ENCODE results near the gene LCA5.
"Not testable (repeated sequence)": the region's sequence is repeated elsewhere in the genome, so short reads cannot be mapped to it uniquely, and the experiment has no call there.

LCA5 gene

DNA sequence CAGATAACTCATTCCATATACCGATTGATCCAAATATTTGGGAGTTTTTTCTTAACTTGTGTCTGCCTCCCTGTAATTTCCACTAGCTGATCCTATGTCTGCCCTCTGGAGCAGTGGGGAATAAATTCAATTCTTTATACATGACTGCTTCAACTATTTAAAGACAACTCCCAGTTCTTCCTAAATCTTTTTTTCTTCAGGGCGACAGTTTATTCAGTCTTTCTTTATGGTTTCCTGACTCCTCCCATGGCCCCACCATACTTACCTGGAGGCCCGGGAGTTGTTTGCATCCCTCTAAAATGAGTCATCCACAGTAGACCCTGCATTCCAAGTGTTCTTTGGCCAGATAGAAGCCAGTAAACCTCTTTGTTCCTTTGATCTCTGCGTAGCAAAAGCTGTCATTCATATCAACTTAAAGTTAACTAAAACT, 73.6 kb downstream of the LCA5 start:
- Mint-ChIP-seq H3K4me3 (no peak overlapping the region), H3K36me3 (no peaks in the 10 kb centered on the region), H3K4me1 (ENCODE audit: low read depth) (no peaks in the 10 kb centered on the region), H3K27ac (no peak overlapping the region), H3K27me3 (peaks cover 10% of the 10 kb centered on the region), H3K9me3 (ENCODE audit: low read depth) (no peaks in the 10 kb centered on the region)

- H3K27ac Mint-ChIP-seq, result no peak overlapping the region
- H3K4me3 Mint-ChIP-seq, result no peak overlapping the region
- H3K9me3 Mint-ChIP-seq (ENCODE audit: low read depth), result no peaks in the 10 kb centered on the region
- no peaks in the 10 kb centered on the region for H3K36me3 Mint-ChIP-seq
- H3K27me3 Mint-ChIP-seq, result peaks cover 9% of the 10 kb centered on the region
- H3K4me1 Mint-ChIP-seq (ENCODE audit: low read depth), result no peaks in the 10 kb centered on the region
Measured at GRCh38 chr6:79461205-79461604, 76.0 kb downstream of the LCA5 start.

- Mint-ChIP-seq H3K36me3 (no peaks in the 10 kb centered on the region), H3K27me3 (peaks cover 4% of the 10 kb centered on the region), H3K9me3 (ENCODE audit: low read depth) (no peaks in the 10 kb centered on the region), H3K4me3 (no peak overlapping the region), H3K27ac (no peak overlapping the region), H3K4me1 (ENCODE audit: low read depth) (no peaks in the 10 kb centered on the region)
Measured at GRCh38 chr6:79455446-79455845, 81.8 kb downstream of the LCA5 start.

GRCh38 chr6:79453558-79454042, 83.6 kb downstream of the LCA5 start:
- Mint-ChIP-seq H3K4me1 (ENCODE audit: low read depth) (no peaks in the 10 kb centered on the region), H3K36me3 (no peaks in the 10 kb centered on the region), H3K9me3 (ENCODE audit: low read depth) (no peaks in the 10 kb centered on the region), H3K27me3 (peaks cover 4% of the 10 kb centered on the region), H3K27ac (no peak overlapping the region), H3K4me3 (no peak overlapping the region)

DNA sequence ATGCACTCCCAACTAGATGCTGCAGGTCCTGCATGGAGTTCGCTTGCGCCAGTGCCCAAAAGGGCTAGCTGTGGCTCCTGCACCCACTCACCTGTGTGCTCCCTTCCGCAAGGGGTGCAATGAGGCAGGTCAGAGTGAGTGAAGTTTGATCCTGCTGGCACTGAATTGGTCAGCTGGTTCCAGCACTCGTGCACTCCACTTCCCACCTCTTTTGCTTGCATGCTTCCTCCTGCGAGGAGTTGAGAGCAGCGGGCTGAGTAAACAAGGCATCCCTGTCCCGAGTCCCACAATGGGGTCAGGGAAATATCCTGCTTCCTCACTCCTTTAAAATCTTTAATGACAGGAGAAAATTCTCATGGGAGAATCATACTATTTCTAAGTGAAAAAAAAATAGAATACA, 86.2 kb downstream of the LCA5 start:
- no peak overlapping the region for H3K4me3 Mint-ChIP-seq
- no peaks in the 10 kb centered on the region for H3K4me1 Mint-ChIP-seq (ENCODE audit: low read depth)
- H3K27ac Mint-ChIP-seq, result no peak overlapping the region
- H3K27me3 Mint-ChIP-seq, result peaks cover 4% of the 10 kb centered on the region
- no peaks in the 10 kb centered on the region for H3K36me3 Mint-ChIP-seq
- no peaks in the 10 kb centered on the region for H3K9me3 Mint-ChIP-seq (ENCODE audit: low read depth)

- Mint-ChIP-seq H3K27me3 (peaks cover 4% of the 10 kb centered on the region), H3K9me3 (ENCODE audit: low read depth) (no peaks in the 10 kb centered on the region), H3K4me3 (no peak overlapping the region), H3K4me1 (ENCODE audit: low read depth) (no peaks in the 10 kb centered on the region), H3K36me3 (no peaks in the 10 kb centered on the region), H3K27ac (no peak overlapping the region)
Measured at GRCh38 chr6:79446006-79446405, 91.2 kb downstream of the LCA5 start.

DNA sequence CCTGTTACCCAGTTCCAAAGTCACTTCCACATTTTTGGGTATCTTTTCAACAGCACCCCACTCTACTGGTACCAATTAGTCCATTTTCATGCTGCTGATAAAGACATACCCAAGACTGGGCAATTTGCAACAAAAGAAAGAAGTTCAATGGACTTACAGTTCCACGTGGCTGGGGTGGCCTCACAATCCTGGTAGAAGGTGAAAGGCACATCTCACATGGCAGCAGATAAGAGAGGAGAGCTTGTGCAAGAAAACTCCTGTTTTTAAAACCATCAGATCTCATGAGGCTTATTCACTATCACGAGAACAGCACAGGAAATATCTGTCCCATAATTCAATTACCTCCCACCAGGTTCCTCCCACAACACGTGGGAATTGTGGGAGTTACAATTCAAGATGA, 93.4 kb downstream of the LCA5 start:
- not testable (repeated sequence) for H3K36me3 Mint-ChIP-seq; H3K4me3 Mint-ChIP-seq; H3K27ac Mint-ChIP-seq; H3K4me1 Mint-ChIP-seq (ENCODE audit: low read depth); H3K27me3 Mint-ChIP-seq; H3K9me3 Mint-ChIP-seq (ENCODE audit: low read depth)

GRCh38 chr6:79441192-79441591, 96.0 kb downstream of the LCA5 start:
- H3K27me3 Mint-ChIP-seq, result peaks cover 6% of the 10 kb centered on the region
- no peaks in the 10 kb centered on the region for H3K36me3 Mint-ChIP-seq
- no peak overlapping the region for H3K27ac Mint-ChIP-seq
- no peaks in the 10 kb centered on the region for H3K9me3 Mint-ChIP-seq (ENCODE audit: low read depth)
- H3K4me1 Mint-ChIP-seq (ENCODE audit: low read depth), result no peaks in the 10 kb centered on the region
- no peak overlapping the region for H3K4me3 Mint-ChIP-seq

- Mint-ChIP-seq H3K36me3 (no peaks in the 10 kb centered on the region), H3K4me3 (no peak overlapping the region), H3K9me3 (ENCODE audit: low read depth) (no peaks in the 10 kb centered on the region), H3K27me3 (peaks cover 6% of the 10 kb centered on the region), H3K4me1 (ENCODE audit: low read depth) (no peaks in the 10 kb centered on the region), H3K27ac (no peak overlapping the region)
Measured at GRCh38 chr6:79440598-79440997, 96.6 kb downstream of the LCA5 start.

DNA sequence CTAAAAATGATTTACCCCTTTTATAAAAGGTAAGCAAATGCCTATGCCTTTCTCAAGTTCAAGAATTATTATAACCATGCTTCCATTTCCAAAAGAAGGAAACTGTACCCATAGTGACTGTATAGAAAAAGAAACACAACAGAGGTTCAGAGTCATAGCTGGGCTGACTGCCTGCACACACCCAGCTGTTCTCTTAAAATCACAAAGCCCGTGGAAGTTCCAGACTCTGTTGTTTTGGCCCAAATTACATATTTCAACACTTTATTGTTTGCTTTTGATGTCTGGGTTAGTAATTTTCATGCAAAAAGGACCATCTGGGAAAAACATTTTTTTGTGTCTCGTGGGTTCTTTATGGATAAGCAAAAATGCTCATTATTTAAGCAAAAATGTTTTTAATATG, 99.2 kb downstream of the LCA5 start:
- H3K4me1 Mint-ChIP-seq (ENCODE audit: low read depth), result no peaks in the 10 kb centered on the region
- H3K27me3 Mint-ChIP-seq, result peaks cover 2% of the 10 kb centered on the region
- no peaks in the 10 kb centered on the region for H3K9me3 Mint-ChIP-seq (ENCODE audit: low read depth)
- H3K27ac Mint-ChIP-seq, result no peak overlapping the region
- no peak overlapping the region for H3K4me3 Mint-ChIP-seq
- no peaks in the 10 kb centered on the region for H3K36me3 Mint-ChIP-seq

- peaks cover 2% of the 10 kb centered on the region for H3K27me3 Mint-ChIP-seq
- no peak overlapping the region for H3K27ac Mint-ChIP-seq
- no peaks in the 10 kb centered on the region for H3K9me3 Mint-ChIP-seq (ENCODE audit: low read depth)
- no peaks in the 10 kb centered on the region for H3K36me3 Mint-ChIP-seq
- H3K4me3 Mint-ChIP-seq, result no peak overlapping the region
- no peaks in the 10 kb centered on the region for H3K4me1 Mint-ChIP-seq (ENCODE audit: low read depth)
Measured at GRCh38 chr6:79436241-79436640, 101.0 kb downstream of the LCA5 start.

DNA sequence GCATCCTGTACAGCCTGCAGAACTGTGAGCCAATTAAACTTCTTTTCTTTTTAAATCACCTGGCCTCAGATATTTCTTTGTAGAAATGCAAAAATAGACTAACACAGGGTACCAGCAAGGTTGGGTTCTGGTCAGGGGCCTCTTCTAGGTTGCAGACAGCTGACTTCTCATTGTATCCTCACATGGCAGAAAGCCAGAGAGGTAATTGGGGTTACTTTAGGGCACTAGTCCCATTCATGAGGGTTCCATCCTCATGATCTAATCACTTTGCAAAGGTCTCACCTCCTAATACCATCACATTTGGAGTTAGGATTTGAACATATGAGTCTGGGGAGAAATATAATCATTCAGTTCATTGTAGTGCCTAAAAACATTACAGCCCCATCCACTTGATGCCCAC, 101.5 kb downstream of the LCA5 start:
- no peaks in the 10 kb centered on the region for H3K4me1 Mint-ChIP-seq (ENCODE audit: low read depth)
- peaks cover 2% of the 10 kb centered on the region for H3K27me3 Mint-ChIP-seq
- H3K4me3 Mint-ChIP-seq, result no peak overlapping the region
- H3K36me3 Mint-ChIP-seq, result no peaks in the 10 kb centered on the region
- no peak overlapping the region for H3K27ac Mint-ChIP-seq
- H3K9me3 Mint-ChIP-seq (ENCODE audit: low read depth), result no peaks in the 10 kb centered on the region
